Nephron (organoid): Measurements from ENCODE around the gene COA1.

ENCODE experiments used
- H3K27ac Mint-ChIP-seq, 3 experiments: 2 replicates each; pipeline ENCODE4 v1.8.0; 2020; ENCODE audit warnings: mixed read lengths in 3 of 3, mild to moderate bottlenecking in 2 of 3, moderate library complexity in 1 of 3
- H3K27me3 Mint-ChIP-seq: 2 replicates; pipeline ENCODE4 v1.8.0; 2021; ENCODE audit warnings: low read depth, mild to moderate bottlenecking, moderate library complexity, mixed read lengths
- H3K36me3 Mint-ChIP-seq: 2 replicates; pipeline ENCODE4 v1.8.0; 2020; ENCODE audit warnings: low read depth, mixed read lengths
- H3K4me1 Mint-ChIP-seq: 2 replicates; pipeline ENCODE4 v1.8.0; 2020; ENCODE audit warnings: mixed read lengths
- H3K4me3 Mint-ChIP-seq, 3 experiments: 2 replicates each; pipeline ENCODE4 v1.8.0; 2020; ENCODE audit warnings: mild to moderate bottlenecking in 3 of 3, mixed read lengths in 3 of 3, moderate library complexity in 2 of 3
- H3K9me3 Mint-ChIP-seq: 2 replicates; pipeline ENCODE4 v1.8.0; 2020; ENCODE audit warnings: mixed read lengths
- CTCF ChIP-seq, 3 experiments: fragments of 200-600 bp; sonication (generic); IDR thresholded peaks; one replicate each; pipeline ENCODE4 v1.5.0; 2021; ENCODE audit warnings: antibody characterized with exemption in 3 of 3; ENCODE audit not compliant: unreplicated experiment in 3 of 3

COA1 gene

DNA sequence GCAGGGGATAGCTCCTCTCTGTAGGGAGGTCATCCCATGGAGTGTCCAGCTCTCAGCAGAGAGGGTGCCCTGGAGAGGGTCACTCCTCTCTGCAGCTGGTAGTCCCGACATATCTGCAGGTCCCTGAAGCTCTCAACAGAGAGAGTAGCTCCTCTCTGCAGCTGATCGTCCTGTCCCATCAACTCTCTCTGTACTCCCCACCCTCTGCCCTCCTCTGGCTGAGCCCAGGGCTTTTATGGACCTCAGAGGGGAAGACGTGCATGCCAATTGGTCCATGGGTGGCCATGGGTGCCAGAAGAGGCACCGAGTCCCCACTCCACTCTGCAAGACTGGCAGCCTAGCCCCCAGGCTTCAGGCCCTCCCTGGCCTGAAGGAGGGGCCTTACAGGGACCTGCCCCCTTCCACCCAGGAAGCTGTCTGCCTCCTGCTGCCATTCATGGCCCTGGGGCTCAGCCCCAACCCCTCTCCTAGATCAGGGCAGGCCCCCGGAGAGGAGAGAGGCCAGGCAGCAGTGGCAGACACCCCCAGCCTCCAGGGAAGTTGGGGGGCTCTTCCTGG is 20.1 kb upstream of the COA1 start:
- Mint-ChIP-seq H3K4me1 (peaks cover 13% of the 10 kb centered on the region), H3K9me3 (no peaks in the 10 kb centered on the region), H3K36me3 (no peaks in the 10 kb centered on the region), H3K27me3 (peaks cover 2% of the 10 kb centered on the region), H3K4me3 (no peak overlapping the region), H3K27ac (no peak overlapping the region)
- TF ChIP-seq CTCF (IDR thresholded peaks at IDR 0.05; ENCODE audit: unreplicated experiment in 3 of 3), result no peak

DNA sequence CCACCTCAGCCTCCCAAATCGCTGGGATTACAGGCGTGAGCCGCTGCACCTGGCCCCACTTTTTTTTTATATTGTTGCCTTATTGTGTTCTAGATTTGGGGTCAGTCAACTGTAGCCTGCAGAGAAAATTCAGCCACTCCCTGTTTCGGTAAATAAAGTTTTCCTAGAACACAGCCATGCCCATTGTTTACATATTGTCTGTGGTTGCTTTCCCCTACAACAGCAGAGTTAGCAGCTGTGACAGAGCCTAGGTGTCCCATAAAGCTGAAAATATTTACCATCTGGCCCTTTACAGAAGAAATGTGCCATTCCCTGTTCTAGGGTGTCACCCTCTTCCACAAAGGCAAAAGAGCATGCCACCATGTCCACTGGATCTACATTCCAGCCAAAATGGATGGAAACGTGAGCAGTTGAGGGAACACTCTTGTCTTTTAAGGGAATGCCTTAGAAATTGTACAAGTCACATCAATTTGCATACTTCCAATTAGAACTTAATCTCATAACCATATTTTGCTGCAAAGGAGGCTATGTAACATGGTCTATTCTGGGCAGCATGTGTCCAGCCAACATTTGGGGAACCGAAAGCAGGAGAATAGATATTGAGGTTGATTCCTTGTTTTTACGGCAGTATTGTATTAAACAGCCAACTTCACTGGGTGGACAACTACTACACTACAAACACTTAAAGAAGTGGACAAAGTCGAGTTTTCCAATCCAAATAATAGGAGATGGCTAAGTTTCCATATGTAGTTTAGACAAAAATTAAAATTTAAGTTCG is 18.2 kb upstream of the COA1 start:
- H3K4me1 Mint-ChIP-seq, result peaks cover 13% of the 10 kb centered on the region
- no peak for TF ChIP-seq CTCF (IDR thresholded peaks at IDR 0.05; ENCODE audit: unreplicated experiment in 3 of 3)
- H3K4me3 Mint-ChIP-seq, result no peak overlapping the region
- H3K27ac Mint-ChIP-seq, result no peak overlapping the region
- no peaks in the 10 kb centered on the region for H3K36me3 Mint-ChIP-seq
- H3K9me3 Mint-ChIP-seq, result no peaks in the 10 kb centered on the region
- no peaks in the 10 kb centered on the region for H3K27me3 Mint-ChIP-seq

- H3K36me3 Mint-ChIP-seq, result no peaks in the 10 kb centered on the region
- TF ChIP-seq CTCF (IDR thresholded peaks at IDR 0.05; ENCODE audit: unreplicated experiment in 3 of 3), result no peak
- H3K4me1 Mint-ChIP-seq, result no peaks in the 10 kb centered on the region
- H3K9me3 Mint-ChIP-seq, result no peaks in the 10 kb centered on the region
- no peaks in the 10 kb centered on the region for H3K27me3 Mint-ChIP-seq
- no peak overlapping the region for H3K27ac Mint-ChIP-seq
- H3K4me3 Mint-ChIP-seq, result no peak overlapping the region
Measured at GRCh38 chr7:43742692-43743091, 13.4 kb upstream of the COA1 start.

- Mint-ChIP-seq H3K4me1 (peaks cover 7% of the 10 kb centered on the region), H3K9me3 (no peaks in the 10 kb centered on the region), H3K27me3 (no peaks in the 10 kb centered on the region), H3K27ac (no peak overlapping the region), H3K4me3 (no peak overlapping the region), H3K36me3 (no peaks in the 10 kb centered on the region)
- TF ChIP-seq CTCF (IDR thresholded peaks at IDR 0.05; ENCODE audit: unreplicated experiment in 3 of 3), result no peak
Measured at GRCh38 chr7:43737467-43738127, 8.3 kb upstream of the COA1 start.

DNA sequence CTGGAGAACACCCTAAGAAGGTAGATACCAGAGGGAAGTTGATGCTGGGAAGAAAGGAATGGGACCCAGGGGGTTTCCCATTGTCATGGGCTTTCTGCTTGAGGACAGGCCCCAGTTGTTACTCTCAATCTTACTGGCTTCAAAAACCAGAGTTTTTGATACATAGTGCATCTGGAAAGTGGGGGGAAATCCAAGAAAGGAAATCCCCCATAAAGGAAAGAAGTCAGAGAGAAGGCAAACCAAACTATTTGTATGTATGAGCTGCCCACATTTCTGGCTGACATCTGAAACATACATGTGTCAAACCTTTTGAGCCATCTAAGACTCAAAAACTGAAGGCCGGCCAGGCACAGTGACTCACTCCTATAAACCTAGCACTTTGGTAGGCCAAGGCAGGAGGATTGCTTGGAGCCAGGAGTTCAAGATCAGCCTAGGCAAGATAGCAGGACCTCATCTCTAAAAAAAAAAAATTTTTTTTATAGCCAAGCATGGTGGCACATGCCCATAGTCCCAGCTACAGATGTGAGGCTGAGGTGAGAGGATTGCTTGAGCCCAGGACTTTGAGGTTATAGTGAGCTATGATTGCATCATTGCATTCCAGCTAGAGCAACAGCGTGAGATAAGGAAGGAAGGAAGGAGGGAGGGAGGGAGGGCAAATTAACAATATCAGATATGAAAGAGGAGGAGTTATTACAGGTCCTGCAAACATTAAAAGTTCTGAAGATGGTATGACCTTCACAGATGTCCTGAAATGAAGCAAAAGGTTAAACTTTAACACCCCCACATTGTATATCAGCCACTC is 6.7 kb upstream of the COA1 start:
- Mint-ChIP-seq H3K27ac (no peak overlapping the region), H3K9me3 (no peaks in the 10 kb centered on the region), H3K36me3 (no peaks in the 10 kb centered on the region), H3K4me3 (no peak overlapping the region), H3K4me1 (peaks cover 7% of the 10 kb centered on the region), H3K27me3 (no peaks in the 10 kb centered on the region)
- no peak for TF ChIP-seq CTCF (IDR thresholded peaks at IDR 0.05; ENCODE audit: unreplicated experiment in 3 of 3)
